HEK293 (cell line): ENCODE data around the gene ZNF593OS.

ENCODE experiments used
- CTCF ChIA-PET: fragments of 350-600 bp; formaldehyde crosslinking; extraction: SDS; loops from one replicate; lab custom pipeline; 2021; ENCODE audit warnings: antibody characterized with exemption; lab: Yijun Ruan, JAX
- POLR2A ChIA-PET: fragments of 300-600 bp; formaldehyde crosslinking; extraction: SDS; loops from one replicate; lab custom pipeline; 2020; ENCODE audit warnings: antibody characterized with exemption, inconsistent platforms; lab: Yijun Ruan, JAX
- H3K27ac ChIP-seq: fragments of 200-500 bp; sonication (Bioruptor generic); 2 replicates; pipeline ENCODE4 v1.5.1; 2014; ENCODE audit warnings: low read depth, low read length, control low read depth, inconsistent platforms; ENCODE audit errors: extremely low read depth
- H3K36me3 ChIP-seq, 2 experiments: fragments of 200-500 bp in 1 of 2; sonication (Bioruptor generic) in 1 of 2; 1 replicate in 1 of 2; 2 replicates in 1 of 2; pipeline ENCODE4 v1.5.1; 2014 to 2017; ENCODE audit warnings: inconsistent platforms in 2 of 2, low read length in 2 of 2; ENCODE audit not compliant: control insufficient read depth in 2 of 2, insufficient read depth in 1 of 2
- H3K4me1 ChIP-seq: fragments of 200-500 bp; sonication (Bioruptor generic); 2 replicates; pipeline ENCODE4 v1.5.1; 2014; ENCODE audit warnings: mild to moderate bottlenecking, low read length, inconsistent platforms; ENCODE audit not compliant: control insufficient read depth, insufficient read depth
- H3K4me3 ChIP-seq: 2 replicates; pipeline ENCODE4 v1.5.1; 2011; ENCODE audit warnings: low read depth, mild to moderate bottlenecking, control low read depth, low read length, moderate library complexity
- H3K9me3 ChIP-seq: fragments of 200-500 bp; sonication (Bioruptor generic); 2 replicates; pipeline ENCODE4 v1.5.1; 2014; ENCODE audit warnings: low read depth, low read length, inconsistent platforms; ENCODE audit not compliant: control insufficient read depth, insufficient read depth
- PRDM2 ChIP-seq: fragments of 450-650 bp; formaldehyde crosslinking; IDR thresholded peaks from 2 replicates; pipeline ENCODE4 v1.5.1; 2016; ENCODE audit warnings: missing biosample characterization, missing genetic modification characterization, borderline replicate concordance
- RBAK ChIP-seq: fragments of 450-650 bp; formaldehyde crosslinking; IDR thresholded peaks from 2 replicates; pipeline ENCODE4 v1.5.1; 2016; ENCODE audit warnings: missing biosample characterization, missing genetic modification characterization
- SCRT2 ChIP-seq: fragments of 450-650 bp; formaldehyde crosslinking; IDR thresholded peaks from 2 replicates; pipeline ENCODE4 v1.5.1; 2016; ENCODE audit warnings: missing biosample characterization, missing genetic modification characterization
- ZNF121 ChIP-seq: fragments of 450-650 bp; formaldehyde crosslinking; IDR thresholded peaks from 2 replicates; pipeline ENCODE4 v1.5.1; 2016; ENCODE audit warnings: missing biosample characterization, missing genetic modification characterization
- ZNF174 ChIP-seq: fragments of 450-650 bp; formaldehyde crosslinking; IDR thresholded peaks from 2 replicates; pipeline ENCODE4 v1.5.0; 2017; ENCODE audit warnings: missing biosample characterization, mild to moderate bottlenecking, missing genetic modification characterization
- ZNF18 ChIP-seq: fragments of 450-650 bp; formaldehyde crosslinking; IDR thresholded peaks from 2 replicates; pipeline ENCODE4 v1.5.1; 2016; ENCODE audit warnings: missing biosample characterization, missing genetic modification characterization
- ZNF292 ChIP-seq: fragments of 450-650 bp; formaldehyde crosslinking; IDR thresholded peaks from 2 replicates; pipeline ENCODE4 v1.5.1; 2016; ENCODE audit warnings: low read depth, missing biosample characterization, missing genetic modification characterization, borderline replicate concordance
- ZNF302 ChIP-seq: fragments of 450-650 bp; formaldehyde crosslinking; IDR thresholded peaks from 2 replicates; pipeline ENCODE4 v1.5.1; 2016; ENCODE audit warnings: missing biosample characterization, missing genetic modification characterization, low read depth
- ZNF362 ChIP-seq: fragments of 450-650 bp; formaldehyde crosslinking; IDR thresholded peaks from 2 replicates; pipeline ENCODE4 v1.5.1; 2016; ENCODE audit warnings: missing biosample characterization, missing genetic modification characterization
- ZNF391 ChIP-seq: fragments of 450-650 bp; formaldehyde crosslinking; IDR thresholded peaks from 2 replicates; pipeline ENCODE4 v1.5.1; 2016; ENCODE audit warnings: low read depth, missing biosample characterization, missing genetic modification characterization, borderline replicate concordance
- ZNF514 ChIP-seq: fragments of 450-650 bp; formaldehyde crosslinking; IDR thresholded peaks from 2 replicates; pipeline ENCODE4 v1.5.1; 2016; ENCODE audit warnings: missing biosample characterization, missing genetic modification characterization
- ZNF518A ChIP-seq: fragments of 450-650 bp; formaldehyde crosslinking; conservative IDR thresholded peaks from 2 replicates; pipeline ENCODE4 v1.5.1; 2016; ENCODE audit warnings: low read depth, missing biosample characterization, missing genetic modification characterization
- ZNF544 ChIP-seq: fragments of 450-650 bp; formaldehyde crosslinking; IDR thresholded peaks from 2 replicates; pipeline ENCODE4 v1.5.0; 2017; ENCODE audit warnings: missing biosample characterization, missing genetic modification characterization
- ZNF623 ChIP-seq: fragments of 450-650 bp; formaldehyde crosslinking; IDR thresholded peaks from 2 replicates; pipeline ENCODE4 v1.5.1; 2016; ENCODE audit warnings: missing biosample characterization, missing genetic modification characterization

The ZNF593OS gene

DNA sequence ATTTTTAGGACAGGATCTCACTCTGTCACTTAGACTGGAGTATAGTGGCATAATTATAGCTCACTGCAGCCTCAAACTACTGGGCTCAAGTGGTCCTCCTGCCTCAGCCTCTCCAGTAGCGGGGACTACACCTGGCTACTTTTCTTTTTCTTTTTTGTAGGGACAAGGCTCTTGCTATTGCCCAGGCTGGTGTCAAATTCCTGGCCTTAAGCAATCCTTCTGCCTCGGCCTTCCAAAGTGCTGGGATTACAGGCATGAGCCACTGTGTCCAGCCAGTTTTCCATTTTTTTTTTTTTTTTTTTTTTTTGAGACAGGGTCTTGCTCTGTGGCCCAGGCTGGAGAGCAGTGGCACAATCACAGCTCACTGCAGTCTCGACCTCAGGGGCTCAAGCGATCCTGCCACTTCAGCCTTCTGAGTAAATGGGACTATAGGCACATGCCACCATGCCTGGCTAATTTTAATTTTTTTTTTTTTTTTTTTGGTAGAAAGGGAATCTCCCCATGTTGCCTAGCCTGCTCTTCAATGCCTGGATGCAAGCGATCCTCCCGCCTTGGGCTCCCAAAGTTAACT is 41.8 kb upstream of the ZNF593OS start:
- TF ChIP-seq ZNF362 (tag by site-specific recombination) (0 out of 2 replicates have a peak, but pooled peaks have one; percentile 57), ZNF544 (no peak), SCRT2 (tag by site-specific recombination) (no peak), RBAK (no peak), ZNF302 (tag by site-specific recombination) (no peak), ZNF623 (tag by site-specific recombination) (no peak), PRDM2 (tag by site-specific recombination) (no peak)
- POLR2A ChIA-PET, result no interaction called here
- H3K27ac ChIP-seq, result no peak overlapping the region
- H3K4me3 ChIP-seq, result no peak overlapping the region
- H3K9me3 ChIP-seq, result no peaks in the 10 kb centered on the region
- H3K36me3 ChIP-seq, result no peaks in the 10 kb centered on the region
- no peaks in the 10 kb centered on the region for H3K4me1 ChIP-seq
- CTCF ChIA-PET, result interaction anchor here (0.6 to 1.7 kb wide), 2 partner anchors 20 to 108 kb away, joined by 4 to 5 read pairs; partner anchors contain the start of gene CEP85

DNA sequence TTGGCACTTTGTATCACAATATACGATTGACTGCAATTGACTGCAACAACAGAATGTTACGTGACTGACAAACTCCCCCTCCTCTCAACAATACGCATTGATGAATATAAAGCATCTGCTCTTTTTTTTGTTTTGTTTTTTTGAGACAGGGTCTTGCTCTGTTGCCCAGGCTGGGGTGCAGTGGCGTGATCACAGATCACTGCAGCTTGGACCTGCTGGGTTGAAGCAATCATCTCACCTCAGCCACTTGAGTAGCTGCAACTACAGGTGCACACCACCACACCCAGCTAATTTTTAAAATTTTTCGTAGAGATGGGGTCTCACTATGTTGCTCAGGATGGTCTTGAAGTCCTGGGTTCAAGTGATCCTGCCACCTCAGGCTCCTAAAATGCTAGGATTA is 41.1 kb upstream of the ZNF593OS start:
- Histone ChIP-seq H3K36me3 (no peaks in the 10 kb centered on the region), H3K4me1 (no peaks in the 10 kb centered on the region), H3K4me3 (no peak overlapping the region), H3K9me3 (no peaks in the 10 kb centered on the region), H3K27ac (no peak overlapping the region)
- POLR2A ChIA-PET, result no interaction called here
- TF ChIP-seq ZNF18 (no peak), ZNF121 (tag by site-specific recombination) (peak; percentile 92)
- CTCF ChIA-PET, result interaction anchor here (0.6 to 1.7 kb wide), 5 partner anchors 9 to 870 kb away, joined by 3 to 5 read pairs (median 4); partner anchors contain the start of genes CEP85 and ZNF593

- no peak overlapping the region for H3K4me3 ChIP-seq
- TF ChIP-seq ZNF174 (tag by site-specific recombination), result no peak
- TF ChIP-seq ZNF514 (tag by site-specific recombination), result no peak
- TF ChIP-seq ZNF518A (tag by site-specific recombination), result no peak
- no peak for TF ChIP-seq ZNF391 (tag by site-specific recombination)
- no peak for TF ChIP-seq ZNF292
- no peak overlapping the region for H3K27ac ChIP-seq
- no peaks in the 10 kb centered on the region for H3K9me3 ChIP-seq
- ChIA-PET POLR2A (interaction anchor here (0.7 kb wide), 1 partner anchor 37 kb away, joined by 3 read pairs; no protein-coding TSS in a partner anchor), CTCF (interaction anchor here (1.1 to 1.5 kb wide), 2 partner anchors 23 to 174 kb away, joined by 3 to 6 read pairs; partner anchors contain the start of gene CEP85)
- H3K4me1 ChIP-seq, result no peaks in the 10 kb centered on the region
- no peaks in the 10 kb centered on the region for H3K36me3 ChIP-seq
These were observed 38.7 kb upstream of the ZNF593OS start for GRCh38 chr1:26210147-26210870.
